SK-N-SH (cell line): ENCODE data around the gene SGMS2. TPM values are rescaled to one million over a fixed set of nuclear protein-coding genes. Genes with fewer than 3 reads are reported as not detected.

Source experiments
- CTCF ChIA-PET: fragments of 300-600, 350-600 bp; formaldehyde crosslinking; extraction: SDS; loops from one replicate; lab custom pipeline; 2021; lab: Yijun Ruan, JAX
- POLR2A ChIA-PET: fragments of 350-600 bp; sonication (Branson Sonifier 250); formaldehyde crosslinking; extraction: SDS; loops from one replicate; lab custom pipeline; 2020; ENCODE audit warnings: antibody characterized with exemption, inconsistent platforms; lab: Yijun Ruan, JAX
- DNase-seq: peaks from one replicate; pipeline ENCODE4 v3.0.0; 2012
- H2AFZ ChIP-seq: fragments of 200-600 bp; sonication (generic); 2 replicates; pipeline ENCODE4 v1.8.1; 2016; ENCODE audit warnings: antibody characterized with exemption, mild to moderate bottlenecking, low read depth
- H3F3A ChIP-seq: fragments of 200-600 bp; sonication (generic); replicated peaks from 2 replicates; pipeline ENCODE3; 2016; ENCODE audit warnings: antibody characterized with exemption, mild to moderate bottlenecking; ENCODE audit not compliant: insufficient read depth
- H3K27ac ChIP-seq, 2 experiments: fragments of 200-500 bp in 1 of 2; fragments of 200-600 bp in 1 of 2; sonication (Bioruptor generic) in 1 of 2; sonication (generic), shearing (Covaris generic) in 1 of 2; 2 replicates each; pipeline versions ENCODE4 v1.5.1 to v1.6.1; 2014 to 2016; ENCODE audit warnings: low read depth in 2 of 2, inconsistent platforms in 1 of 2, low read length in 1 of 2, mild to moderate bottlenecking in 1 of 2, mixed read lengths in 1 of 2
- H3K27me3 ChIP-seq: fragments of 200-600 bp; sonication (generic), shearing (Covaris generic); 2 replicates; pipeline ENCODE4 v1.6.1; 2016; ENCODE audit warnings: mixed run types; ENCODE audit not compliant: insufficient read depth
- H3K36me3 ChIP-seq, 2 experiments: fragments of 200-500 bp in 1 of 2; fragments of 200-600 bp in 1 of 2; sonication (Bioruptor generic) in 1 of 2; sonication (generic) in 1 of 2; replicated peaks in 1 of 2; 2 replicates each; pipeline versions ENCODE3 to v1.5.1; 2014 to 2016; ENCODE audit warnings: low read length in 1 of 2, mild to moderate bottlenecking in 1 of 2; ENCODE audit not compliant: insufficient read depth in 2 of 2, control insufficient read depth in 1 of 2
- H3K4me1 ChIP-seq, 2 experiments: fragments of 200-500 bp in 1 of 2; fragments of 200-600 bp in 1 of 2; sonication (Bioruptor generic) in 1 of 2; sonication (generic), shearing (Covaris generic) in 1 of 2; 2 replicates each; pipeline versions ENCODE4 v1.5.1 to v1.6.1; 2014 to 2016; ENCODE audit warnings: low read depth in 1 of 2, low read length in 1 of 2, mixed run types in 1 of 2; ENCODE audit not compliant: insufficient read depth in 2 of 2, control insufficient read depth in 1 of 2
- H3K4me2 ChIP-seq: fragments of 200-600 bp; sonication (generic), shearing (Covaris generic); 2 replicates; pipeline ENCODE4 v1.6.1; 2017; ENCODE audit warnings: mixed run types
- H3K4me3 ChIP-seq, 2 experiments: fragments of 200-500 bp in 1 of 2; fragments of 200-600 bp in 1 of 2; sonication (Bioruptor generic) in 1 of 2; sonication (generic), shearing (Covaris generic) in 1 of 2; 2 replicates each; pipeline versions ENCODE4 v1.5.1 to v1.8.1; 2014 to 2016; ENCODE audit warnings: low read depth in 2 of 2, inconsistent platforms in 1 of 2, low read length in 1 of 2, mild to moderate bottlenecking in 1 of 2, mixed read lengths in 1 of 2, moderate library complexity in 1 of 2
- H3K79me2 ChIP-seq: fragments of 200-600 bp; sonication (generic); 2 replicates; pipeline ENCODE4 v1.8.1; 2017; ENCODE audit warnings: mild to moderate bottlenecking; ENCODE audit not compliant: insufficient read depth
- H3K9ac ChIP-seq: fragments of 200-600 bp; sonication (generic); 2 replicates; pipeline ENCODE4 v1.6.1; 2017; ENCODE audit warnings: mixed run types
- H3K9me2 ChIP-seq: fragments of 200-600 bp; sonication (generic); 2 replicates; pipeline ENCODE4 v1.6.1; 2017; ENCODE audit warnings: mixed run types
- H3K9me3 ChIP-seq: fragments of 200-600 bp; sonication (generic); 2 replicates; pipeline ENCODE4 v1.6.1; 2017; ENCODE audit warnings: mixed run types, mild to moderate bottlenecking, moderate library complexity
- H4K20me1 ChIP-seq: fragments of 200-600 bp; sonication (generic); 2 replicates; pipeline ENCODE4 v1.6.1; 2017; ENCODE audit warnings: mild to moderate bottlenecking, mixed run types; ENCODE audit not compliant: insufficient read depth
- CHD2 ChIP-seq: fragments of 150-350 bp; IDR thresholded peaks from 2 replicates; pipeline ENCODE4 v1.6.1; 2018; ENCODE audit warnings: low read length; ENCODE audit not compliant: partially characterized antibody
- EZH2phosphoT487 ChIP-seq: fragments of 200-600 bp; sonication (generic); IDR thresholded peaks from 2 replicates; pipeline ENCODE4 v1.6.1; 2017; ENCODE audit warnings: low read depth, mixed run types, mild to moderate bottlenecking, antibody characterized with exemption, moderate library complexity, borderline replicate concordance
- FOSL2 ChIP-seq: IDR thresholded peaks from 2 replicates; pipeline ENCODE4 v1.4.0; 2012; ENCODE audit warnings: low read depth, mild to moderate bottlenecking, moderate library complexity, borderline replicate concordance
- FOXM1 ChIP-seq: IDR thresholded peaks from 2 replicates; pipeline ENCODE4 v1.4.0; 2012; ENCODE audit warnings: low read depth, mild to moderate bottlenecking
- GABPA ChIP-seq: IDR thresholded peaks from 2 replicates; pipeline ENCODE4 v1.4.0; 2012; ENCODE audit warnings: low read depth, mild to moderate bottlenecking
- JUND ChIP-seq: IDR thresholded peaks from 2 replicates; pipeline ENCODE4 v1.4.0; 2012
- NFIC ChIP-seq: IDR thresholded peaks from 2 replicates; pipeline ENCODE4 v1.4.0; 2012; ENCODE audit warnings: borderline replicate concordance
- PBX3 ChIP-seq: IDR thresholded peaks from 2 replicates; pipeline ENCODE4; 2012
- RCOR1 ChIP-seq: fragments of 150-350 bp; IDR thresholded peaks from 2 replicates; pipeline ENCODE4 v1.6.1; 2017; ENCODE audit warnings: antibody characterized with exemption, low read length
- RXRA ChIP-seq: IDR thresholded peaks from 2 replicates; pipeline ENCODE4 v1.4.0; 2012; ENCODE audit warnings: low read depth, mild to moderate bottlenecking, borderline replicate concordance
- TCF12 ChIP-seq: IDR thresholded peaks from 2 replicates; pipeline ENCODE4 v1.4.0; 2012
- TEAD4 ChIP-seq: IDR thresholded peaks from 2 replicates; pipeline ENCODE4 v1.4.0; 2012; ENCODE audit warnings: mild to moderate bottlenecking, borderline replicate concordance; ENCODE audit not compliant: insufficient read depth
- USF2 ChIP-seq: fragments of 150-350 bp; IDR thresholded peaks from 2 replicates; pipeline ENCODE4 v1.6.1; 2017; ENCODE audit warnings: antibody characterized with exemption, low read length, low read depth, borderline replicate concordance
- WGBS: methylation state at CpG from one replicate; pipeline ENCODE4 v1.1.6; 2017; ENCODE audit warnings: low lambda C conversion rate; 5-methylcytosine and 5-hydroxymethylcytosine counted together
- polyA plus RNA-seq, 3 experiments: library from polyadenylated mRNA; depleted of rRNA; stranded (reverse); fragments of >200 nt; gene quantifications; 2 replicates each; pipeline ENCODE4 v1.2.3, GENCODE V29; 2012
- TF ChIP-seq, protein P1 (sequence below): IDR thresholded peaks from 2 replicates; pipeline ENCODE4 v1.4.0; 2012; ENCODE audit warnings: low read depth, borderline replicate concordance
- TF ChIP-seq, protein P2 (sequence below): IDR thresholded peaks from 2 replicates; pipeline ENCODE4 v1.4.0; 2012; ENCODE audit warnings: low read depth

Gene SGMS2
- polyA plus RNA-seq, 1 of the 3 experiments (the other 2 are of a cell fraction): 0.82 TPM

DNA sequence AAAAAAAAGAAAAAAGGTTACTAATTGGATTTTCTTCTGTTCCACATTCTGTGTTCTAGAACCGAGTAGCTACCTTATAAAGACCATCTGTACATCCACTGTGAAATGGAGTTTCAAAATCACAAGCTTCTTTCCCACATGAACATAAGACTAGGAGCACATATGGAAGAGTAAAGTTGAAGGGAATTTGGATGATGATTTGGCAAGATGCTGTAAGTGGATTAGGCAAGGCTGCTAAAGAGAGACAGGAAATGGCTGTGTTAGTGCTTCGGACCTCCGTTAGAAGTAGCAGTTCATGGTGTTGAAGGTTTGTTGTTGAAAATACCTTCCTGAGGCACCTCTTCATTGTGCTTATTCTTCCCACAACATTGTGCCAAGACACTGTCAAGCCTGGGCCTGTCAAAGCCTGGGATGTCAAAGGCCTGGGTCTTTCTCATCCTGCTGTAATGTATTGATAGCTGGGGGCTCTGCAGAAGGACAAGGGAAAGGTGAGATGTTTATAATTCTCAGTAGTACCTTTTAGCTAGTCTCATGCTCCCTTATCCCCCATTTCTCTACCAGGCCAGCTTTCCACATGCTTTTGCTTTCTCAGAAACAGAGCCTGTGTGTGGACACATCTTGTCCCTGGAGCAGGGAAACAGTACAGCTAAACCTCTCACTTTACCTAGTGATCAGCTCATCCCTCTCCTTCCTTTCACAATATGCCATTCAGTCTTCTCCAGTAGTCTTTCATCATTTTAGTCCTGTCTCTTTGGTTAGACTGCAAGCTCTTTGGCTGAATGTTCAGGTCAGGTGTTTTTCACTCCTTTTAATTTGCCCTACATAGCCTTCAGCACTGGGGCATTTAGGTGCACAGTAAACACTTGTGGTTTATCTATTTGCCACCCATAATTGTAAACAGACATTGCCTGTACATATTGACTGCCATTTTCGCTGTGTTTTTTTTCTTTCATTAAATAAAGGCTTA is 68.7 kb downstream of the SGMS2 start (continued):
- no peak for TF ChIP-seq GABPA
- no peak for TF ChIP-seq NFIC

DNA sequence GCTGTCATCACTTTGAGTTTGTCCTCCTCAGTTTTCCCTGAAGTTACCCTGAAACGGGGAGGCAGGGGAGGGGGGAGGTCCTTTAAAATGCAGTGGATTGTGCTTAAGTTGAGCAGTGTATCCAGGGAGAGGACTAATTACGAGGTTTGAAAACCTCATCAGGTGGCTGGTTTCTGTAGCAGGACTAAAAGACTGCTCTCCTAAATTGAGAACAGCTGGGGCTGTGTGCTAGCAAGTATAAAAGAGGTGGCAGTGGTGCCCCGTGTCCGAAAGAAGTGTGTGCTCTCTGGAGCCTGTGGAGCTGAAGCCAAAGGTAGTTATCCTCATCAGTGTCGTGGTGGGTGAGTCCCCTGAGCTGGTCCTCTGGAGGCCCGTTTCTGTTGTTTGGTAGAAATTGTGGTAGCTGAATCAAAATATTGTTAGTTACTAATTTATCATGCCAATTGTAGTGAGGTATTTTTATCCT is 69.4 kb downstream of the SGMS2 start:
- POLR2A ChIA-PET: no interaction called here
- Histone ChIP-seq H3K9me3 (peaks cover 6% of the 10 kb centered on the region; the same call in 1 of the 2 replicates), H3K4me2 (no peak overlapping the region)

GRCh38 chr4:107896158-107896645 is 71.5 kb downstream of the SGMS2 start:
- Histone ChIP-seq H3K36me3 (no peaks in the 10 kb centered on the region), H3K9me2 (no peaks in the 10 kb centered on the region), H2AFZ (no peak overlapping the region), H3K4me1 (peaks cover 0 to 2% of the 10 kb centered on the region in 2 experiments; a peak in 1 of 4 replicates), H3K9me3 (no peaks in the 10 kb centered on the region), H3K4me3 (no peak overlapping the region), H3F3A (peaks cover 8% of the 10 kb centered on the region), H3K27me3 (no peaks in the 10 kb centered on the region; the same call in none of the 2 replicates), H3K27ac (peak overlapping the region; percentile 25 to 60; a peak in 1 of 4 replicates), H4K20me1 (no peaks in the 10 kb centered on the region), H3K79me2 (no peaks in the 10 kb centered on the region), H3K9ac (no peak overlapping the region), H3K4me2 (no peak overlapping the region; the same call in 1 of the 2 replicates)
- CTCF ChIA-PET: interaction anchor here (0.6 to 1.8 kb wide), 3 partner anchors 10 to 16 kb away, joined by 3 to 5 read pairs (median 3); no protein-coding TSS in a partner anchor
- DNase-seq: no peak
- 0% methylated on average over 2 of the region's 2 CpGs for whole genome bisulfite sequencing
- POLR2A ChIA-PET: no interaction called here
- TF ChIP-seq RCOR1 (no peak), USF2 (no peak), RXRA (no peak), JUND (peak; percentile 29; the same call in 1 of the 2 replicates), TCF12 (peak; percentile 24; the same call in 1 of the 2 replicates), FOXM1 (no peak), PBX3 (peak; percentile 36), FOSL2 (peak; percentile 39; the same call in 1 of the 2 replicates), NFIC (no peak)
- TF ChIP-seq, protein P1, sequence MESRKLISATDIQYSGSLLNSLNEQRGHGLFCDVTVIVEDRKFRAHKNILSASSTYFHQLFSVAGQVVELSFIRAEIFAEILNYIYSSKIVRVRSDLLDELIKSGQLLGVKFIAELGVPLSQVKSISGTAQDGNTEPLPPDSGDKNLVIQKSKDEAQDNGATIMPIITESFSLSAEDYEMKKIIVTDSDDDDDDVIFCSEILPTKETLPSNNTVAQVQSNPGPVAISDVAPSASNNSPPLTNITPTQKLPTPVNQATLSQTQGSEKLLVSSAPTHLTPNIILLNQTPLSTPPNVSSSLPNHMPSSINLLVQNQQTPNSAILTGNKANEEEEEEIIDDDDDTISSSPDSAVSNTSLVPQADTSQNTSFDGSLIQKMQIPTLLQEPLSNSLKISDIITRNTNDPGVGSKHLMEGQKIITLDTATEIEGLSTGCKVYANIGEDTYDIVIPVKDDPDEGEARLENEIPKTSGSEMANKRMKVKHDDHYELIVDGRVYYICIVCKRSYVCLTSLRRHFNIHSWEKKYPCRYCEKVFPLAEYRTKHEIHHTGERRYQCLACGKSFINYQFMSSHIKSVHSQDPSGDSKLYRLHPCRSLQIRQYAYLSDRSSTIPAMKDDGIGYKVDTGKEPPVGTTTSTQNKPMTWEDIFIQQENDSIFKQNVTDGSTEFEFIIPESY: no peak
- TF ChIP-seq, protein P2, sequence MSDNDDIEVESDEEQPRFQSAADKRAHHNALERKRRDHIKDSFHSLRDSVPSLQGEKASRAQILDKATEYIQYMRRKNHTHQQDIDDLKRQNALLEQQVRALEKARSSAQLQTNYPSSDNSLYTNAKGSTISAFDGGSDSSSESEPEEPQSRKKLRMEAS: no peak
- TF ChIP-seq, all 33 proteins: peak for 4

More for the DNA sequence above, 69.4 kb downstream of the SGMS2 start:
- H2AFZ ChIP-seq: no peak overlapping the region
- no peaks in the 10 kb centered on the region for H4K20me1 ChIP-seq
- H3K9ac ChIP-seq: no peak overlapping the region
- DNase-seq: no peak
- no peaks in the 10 kb centered on the region for H3K9me2 ChIP-seq
- H3K36me3 ChIP-seq: no peaks in the 10 kb centered on the region
- H3K4me1 ChIP-seq: peaks cover 0 to 2% of the 10 kb centered on the region in 2 experiments; a peak in 1 of 4 replicates
- WGBS: 16% methylated on average over 6 of the region's 6 CpGs
- CTCF ChIA-PET: interaction anchor here (1.1 to 1.3 kb wide), 3 partner anchors 19 to 160 kb away, joined by 3 read pairs; no protein-coding TSS in a partner anchor
- peaks cover 8% of the 10 kb centered on the region for H3F3A ChIP-seq
- no peak overlapping the region for H3K4me3 ChIP-seq
- no peaks in the 10 kb centered on the region for H3K79me2 ChIP-seq
- TF ChIP-seq TCF12 (no peak), JUND (no peak), CHD2 (no peak), TEAD4 (no peak), EZH2phosphoT487 (no peak), USF2 (no peak)
- TF ChIP-seq, protein P2: no peak
- TF ChIP-seq, all 33 proteins: peak for 0
- H3K27ac ChIP-seq: no peak overlapping the region
- H3K27me3 ChIP-seq: no peaks in the 10 kb centered on the region; the same call in 1 of the 2 replicates
